ENCODE results near the gene TELO2. TPM values are rescaled to one million over a fixed set of nuclear protein-coding genes. Genes with fewer than 3 reads are reported as not detected.

The TELO2 gene
- total and polyA plus RNA-seq, 4 donors, result 24.4 to 64.2 (median 42.8) TPM

- H3K4me1 ChIP-seq (ENCODE audit: control insufficient read depth in 5 of 5, insufficient read depth in 5 of 5, low read length in 5 of 5), result peaks cover 3 to 49% (median 15%) of the 10 kb centered on the region in 5 donors
- TF ChIP-seq CTCF (IDR thresholded peaks at IDR 0.05; ENCODE audit: control extremely low read depth, extremely low read depth), result no peak
- no peak for ATAC-seq (ENCODE audit: insufficient read depth, low FRiP score)
- H3K36me3 ChIP-seq (ENCODE audit: control insufficient read depth in 4 of 4, insufficient read depth in 4 of 4, low read length in 4 of 4), result peaks cover 0 to 63% (median 21%) of the 10 kb centered on the region in 4 donors
- H3K27me3 ChIP-seq (ENCODE audit: control insufficient read depth in 3 of 3, insufficient read depth in 3 of 3, low read length in 2 of 3), result no peaks in the 10 kb centered on the region
- 79 to 88% methylated on average over 2 of the region's 2 CpGs for WGBS, 2 donors
- no peak overlapping the region for H3K4me3 ChIP-seq
- no peak overlapping the region for H3K9ac ChIP-seq (ENCODE audit: insufficient read depth in 1 of 2, low read length in 2 of 2)
- H3K9me3 ChIP-seq (ENCODE audit: control insufficient read depth in 4 of 4, insufficient read depth in 3 of 4, low read length in 3 of 4), result no peaks in the 10 kb centered on the region
- DNase-seq, result no peak
- H3K27ac ChIP-seq (ENCODE audit: low read depth in 1 of 2, low read length in 1 of 2), result peak overlapping the region; percentile 5 to 71
Observed at GRCh38 chr16:1542166-1542500, 49.0 kb downstream of the TELO2 start.

GRCh38 chr16:1542533-1542932 lies 49.4 kb downstream of the TELO2 start:
- TF ChIP-seq CTCF (IDR thresholded peaks at IDR 0.05; ENCODE audit: control extremely low read depth, extremely low read depth), result no peak
- H3K4me3 ChIP-seq, result no peak overlapping the region
- no peaks in the 10 kb centered on the region for H3K9me3 ChIP-seq (ENCODE audit: control insufficient read depth in 4 of 4, insufficient read depth in 3 of 4, low read length in 3 of 4)
- H3K27ac ChIP-seq (ENCODE audit: low read depth in 1 of 2, low read length in 1 of 2), result peak overlapping the region; percentile 55 to 71
- WGBS, 2 donors, result 88 to 93% methylated on average over 18 of the region's 18 CpGs
- no peak overlapping the region for H3K9ac ChIP-seq (ENCODE audit: insufficient read depth in 1 of 2, low read length in 2 of 2)
- peaks cover 3 to 49% (median 15%) of the 10 kb centered on the region in 5 donors for H3K4me1 ChIP-seq (ENCODE audit: control insufficient read depth in 5 of 5, insufficient read depth in 5 of 5, low read length in 5 of 5)
- DNase-seq, result no peak
- no peaks in the 10 kb centered on the region for H3K27me3 ChIP-seq (ENCODE audit: control insufficient read depth in 3 of 3, insufficient read depth in 3 of 3, low read length in 2 of 3)
- H3K36me3 ChIP-seq (ENCODE audit: control insufficient read depth in 4 of 4, insufficient read depth in 4 of 4, low read length in 4 of 4), result peaks cover 0 to 61% (median 21%) of the 10 kb centered on the region in 4 donors
- ATAC-seq (ENCODE audit: insufficient read depth, low FRiP score), result no peak

GRCh38 chr16:1543085-1543896 lies 50.1 kb downstream of the TELO2 start:
- DNase-seq (peak in 2 of 3 donors; percentile 35 to 44), ATAC-seq (ENCODE audit: insufficient read depth, low FRiP score) (peak; percentile 37)
- Histone ChIP-seq H3K27me3 (ENCODE audit: control insufficient read depth in 3 of 3, insufficient read depth in 3 of 3, low read length in 2 of 3) (no peaks in the 10 kb centered on the region), H3K27ac (ENCODE audit: low read depth in 1 of 2, low read length in 1 of 2) (peak overlapping the region; percentile 55 to 71), H3K4me1 (ENCODE audit: control insufficient read depth in 5 of 5, insufficient read depth in 5 of 5, low read length in 5 of 5) (peaks cover 3 to 49% (median 15%) of the 10 kb centered on the region in 5 donors), H3K36me3 (ENCODE audit: control insufficient read depth in 4 of 4, insufficient read depth in 4 of 4, low read length in 4 of 4) (peaks cover 0 to 53% (median 20%) of the 10 kb centered on the region in 4 donors), H3K9ac (ENCODE audit: insufficient read depth in 1 of 2, low read length in 2 of 2) (no peak overlapping the region), H3K4me3 (no peak overlapping the region), H3K9me3 (ENCODE audit: control insufficient read depth in 4 of 4, insufficient read depth in 3 of 4, low read length in 3 of 4) (no peaks in the 10 kb centered on the region)
- WGBS, 2 donors, result 27 to 36% methylated on average over 30 of the region's 30 CpGs
- TF ChIP-seq CTCF (IDR thresholded peaks at IDR 0.05; ENCODE audit: control extremely low read depth, extremely low read depth), result no peak

Data from lung (tissue), 12 donors.